Gastrocnemius medialis (tissue), 4 donors: ENCODE data around the gene P2RY2.

Experiments used
- CTCF ChIP-seq, 5 experiments: fragments of 450-650 bp in 3 of 5; fragments of 200-600 bp in 2 of 5; sonication (generic) in 2 of 5; IDR thresholded peaks in 4 of 5; conservative IDR thresholded peaks in 1 of 5; 1 replicate in 4 of 5; 2 replicates in 1 of 5; pipeline ENCODE4 v1.5.1; 2016 to 2019; ENCODE audit warnings: antibody characterized with exemption in 5 of 5, mild to moderate bottlenecking in 3 of 5, moderate library complexity in 3 of 5
- POLR2A ChIP-seq, 2 donors: fragments of 450-650 bp; IDR thresholded peaks; one replicate each; pipeline ENCODE4 v1.6.1; 2017; ENCODE audit warnings: antibody characterized with exemption in 2 of 2, mild to moderate bottlenecking in 2 of 2, moderate library complexity in 2 of 2

DNA sequence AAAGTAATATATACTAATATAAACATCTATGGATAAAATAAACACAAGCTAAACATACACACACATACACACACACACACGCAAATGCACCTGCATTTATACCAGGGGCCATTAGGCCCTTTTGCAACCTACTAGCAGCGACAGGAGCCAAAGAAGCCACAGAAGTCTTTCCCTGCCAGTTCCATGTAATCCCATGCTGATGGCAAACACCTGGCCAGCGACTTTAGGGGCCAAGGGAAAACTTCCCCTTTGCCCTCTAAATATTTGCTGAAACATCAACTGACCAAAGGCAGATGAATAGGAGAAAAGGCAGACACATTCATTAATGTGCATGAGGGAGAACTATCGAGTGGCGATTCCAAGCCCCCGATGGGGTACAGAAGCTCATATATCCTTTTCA, 14.8 kb upstream of the P2RY2 start:
- no peak for TF ChIP-seq POLR2A (IDR thresholded peaks at IDR 0.05)
- no peak for TF ChIP-seq CTCF (IDR thresholded peaks at IDR 0.05 in 4 of 5, conservative IDR thresholded peaks at IDR 0.05 in 1 of 5)
